Esophagus squamous epithelium (tissue), 5 donors: ENCODE data around the gene SEMA4D. TPM values are rescaled to one million over a fixed set of nuclear protein-coding genes. Genes with fewer than 3 reads are reported as not detected.

Source experiments
- DNase-seq: peaks from one replicate; lab custom pipeline; 2025; lab: John Stamatoyannopoulos, UW
- H3K27ac ChIP-seq, 4 donors: fragments of 200-600 bp; sonication (generic); one replicate each; pipeline ENCODE4 v1.5.1; 2016 to 2019; ENCODE audit warnings: mild to moderate bottlenecking in 1 of 4
- H3K27me3 ChIP-seq, 4 donors: fragments of 200-600 bp; sonication (generic); 1 replicate in 3 of 4; 2 replicates in 1 of 4; pipeline versions ENCODE4 v1.5.1 to v1.6.0; 2017 to 2021; ENCODE audit warnings: antibody characterized with exemption in 1 of 4
- H3K36me3 ChIP-seq, 3 donors: fragments of 200-600 bp; sonication (generic); one replicate each; pipeline ENCODE4 v1.5.1; 2016 to 2019
- H3K4me1 ChIP-seq, 3 donors: fragments of 200-600 bp; sonication (generic); one replicate each; pipeline ENCODE4 v1.5.1; 2017 to 2019
- H3K4me3 ChIP-seq, 4 donors: fragments of 200-600 bp; sonication (generic); 1 replicate in 3 of 4; 2 replicates in 1 of 4; pipeline ENCODE4 v1.5.1; 2016 to 2019; ENCODE audit warnings: mild to moderate bottlenecking in 2 of 4, moderate library complexity in 1 of 4
- H3K9me3 ChIP-seq, 3 donors: fragments of 200-600 bp; sonication (generic); one replicate each; pipeline ENCODE4 v1.5.1; 2016 to 2019
- POLR2A ChIP-seq, 4 donors: fragments of 450-650 bp; IDR thresholded peaks; one replicate each; pipeline ENCODE4 v1.6.1; 2017; ENCODE audit warnings: antibody characterized with exemption in 4 of 4, mild to moderate bottlenecking in 4 of 4, moderate library complexity in 3 of 4
- WGBS, 2 donors: methylation state at CpG; one replicate each; pipeline ENCODE4 v1.1.5; 2018; 5-methylcytosine and 5-hydroxymethylcytosine counted together
- intact Hi-C: fragments of 100-400 bp; cut with DNase I; formaldehyde crosslinking; loops from one replicate; pipeline ENCODE4 v1.15.0; 2022
- total RNA-seq, 4 donors: library from RNA; depleted of rRNA; stranded (reverse); fragments of >200 nt; gene quantifications; one replicate each; pipeline ENCODE4 v1.1.0, GENCODE V29; 2016
- TF ChIP-seq, protein P1 (sequence below), 6 experiments: fragments of 450-650 bp in 4 of 6; fragments of 200-600 bp in 2 of 6; sonication (generic) in 2 of 6; IDR thresholded peaks; one replicate each; pipeline ENCODE4 v1.5.1; 2016 to 2019; ENCODE audit warnings: antibody characterized with exemption in 6 of 6, mild to moderate bottlenecking in 4 of 6, moderate library complexity in 4 of 6
- donor health status: DM: yes; HTN: yes; CAD: no.

The SEMA4D gene
- total RNA-seq, 4 donors from 2014 or later = 12.8 to 52.0 (median 20.5) TPM

- peaks cover 0 to 41% (median 0%) of the 10 kb centered on the region in 3 donors for H3K4me1 ChIP-seq
- TF ChIP-seq, protein P1, sequence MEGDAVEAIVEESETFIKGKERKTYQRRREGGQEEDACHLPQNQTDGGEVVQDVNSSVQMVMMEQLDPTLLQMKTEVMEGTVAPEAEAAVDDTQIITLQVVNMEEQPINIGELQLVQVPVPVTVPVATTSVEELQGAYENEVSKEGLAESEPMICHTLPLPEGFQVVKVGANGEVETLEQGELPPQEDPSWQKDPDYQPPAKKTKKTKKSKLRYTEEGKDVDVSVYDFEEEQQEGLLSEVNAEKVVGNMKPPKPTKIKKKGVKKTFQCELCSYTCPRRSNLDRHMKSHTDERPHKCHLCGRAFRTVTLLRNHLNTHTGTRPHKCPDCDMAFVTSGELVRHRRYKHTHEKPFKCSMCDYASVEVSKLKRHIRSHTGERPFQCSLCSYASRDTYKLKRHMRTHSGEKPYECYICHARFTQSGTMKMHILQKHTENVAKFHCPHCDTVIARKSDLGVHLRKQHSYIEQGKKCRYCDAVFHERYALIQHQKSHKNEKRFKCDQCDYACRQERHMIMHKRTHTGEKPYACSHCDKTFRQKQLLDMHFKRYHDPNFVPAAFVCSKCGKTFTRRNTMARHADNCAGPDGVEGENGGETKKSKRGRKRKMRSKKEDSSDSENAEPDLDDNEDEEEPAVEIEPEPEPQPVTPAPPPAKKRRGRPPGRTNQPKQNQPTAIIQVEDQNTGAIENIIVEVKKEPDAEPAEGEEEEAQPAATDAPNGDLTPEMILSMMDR (IDR thresholded peaks at IDR 0.05) = no peak
- TF ChIP-seq POLR2A (IDR thresholded peaks at IDR 0.05) = no peak
- no peak for DNase-seq
- H3K4me3 ChIP-seq = no peak overlapping the region
- H3K27me3 ChIP-seq = no peaks in the 10 kb centered on the region
- intact Hi-C loops = no loop called here
- H3K27ac ChIP-seq = peak overlapping the region in 2 of 4 donors; percentile 68 to 74
- no peaks in the 10 kb centered on the region for H3K9me3 ChIP-seq
- no peaks in the 10 kb centered on the region for H3K36me3 ChIP-seq
- 67 to 74% methylated on average over 2 to 6 of the region's 7 CpGs for WGBS, 2 donors
Observed at GRCh38 chr9:89465001-89465451, 32.9 kb downstream of the SEMA4D start.

DNA sequence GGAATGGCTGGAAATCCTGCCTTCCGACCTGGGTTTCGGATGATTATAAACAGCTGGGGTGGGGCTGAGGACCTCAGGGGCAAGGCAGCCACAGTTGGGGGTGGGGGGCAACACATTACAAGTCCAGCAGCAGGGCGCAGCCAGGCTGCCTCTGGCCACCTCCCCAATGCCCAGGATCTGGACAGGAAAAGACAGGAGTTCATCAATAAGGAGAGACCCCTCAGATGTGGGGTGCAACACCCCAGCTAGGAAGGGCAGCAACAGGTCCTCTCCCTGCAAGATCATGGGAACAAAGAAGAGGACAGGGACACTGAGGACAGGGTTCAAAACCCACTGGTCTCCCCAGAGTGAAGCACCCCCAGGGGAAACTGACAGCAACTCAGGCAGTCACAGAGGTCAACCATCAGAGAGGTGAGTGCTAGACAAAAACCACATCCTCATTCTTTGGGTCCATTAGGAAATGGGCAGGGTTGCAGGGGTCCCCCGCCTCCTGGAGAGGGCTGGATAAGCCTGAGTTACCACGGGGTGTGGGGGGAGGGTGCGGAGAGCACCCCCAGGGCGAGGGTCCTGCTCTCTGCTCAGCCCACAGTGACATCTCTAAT, 33.5 kb downstream of the SEMA4D start:
- Histone ChIP-seq H3K27me3 (no peaks in the 10 kb centered on the region), H3K27ac (peak overlapping the region; percentile 53 to 74 (median 66)), H3K4me1 (peaks cover 0 to 40% (median 0%) of the 10 kb centered on the region in 3 donors), H3K4me3 (peak overlapping the region in 1 of 4 donors; percentile 26), H3K9me3 (no peaks in the 10 kb centered on the region), H3K36me3 (no peaks in the 10 kb centered on the region)
- no peak for TF ChIP-seq POLR2A (IDR thresholded peaks at IDR 0.05)
- TF ChIP-seq, protein P1 (IDR thresholded peaks at IDR 0.05) = no peak
- WGBS, 2 donors = 40 to 59% methylated on average over 7 of the region's 7 CpGs
- no peak for DNase-seq
- intact Hi-C loops = no loop called here

DNA sequence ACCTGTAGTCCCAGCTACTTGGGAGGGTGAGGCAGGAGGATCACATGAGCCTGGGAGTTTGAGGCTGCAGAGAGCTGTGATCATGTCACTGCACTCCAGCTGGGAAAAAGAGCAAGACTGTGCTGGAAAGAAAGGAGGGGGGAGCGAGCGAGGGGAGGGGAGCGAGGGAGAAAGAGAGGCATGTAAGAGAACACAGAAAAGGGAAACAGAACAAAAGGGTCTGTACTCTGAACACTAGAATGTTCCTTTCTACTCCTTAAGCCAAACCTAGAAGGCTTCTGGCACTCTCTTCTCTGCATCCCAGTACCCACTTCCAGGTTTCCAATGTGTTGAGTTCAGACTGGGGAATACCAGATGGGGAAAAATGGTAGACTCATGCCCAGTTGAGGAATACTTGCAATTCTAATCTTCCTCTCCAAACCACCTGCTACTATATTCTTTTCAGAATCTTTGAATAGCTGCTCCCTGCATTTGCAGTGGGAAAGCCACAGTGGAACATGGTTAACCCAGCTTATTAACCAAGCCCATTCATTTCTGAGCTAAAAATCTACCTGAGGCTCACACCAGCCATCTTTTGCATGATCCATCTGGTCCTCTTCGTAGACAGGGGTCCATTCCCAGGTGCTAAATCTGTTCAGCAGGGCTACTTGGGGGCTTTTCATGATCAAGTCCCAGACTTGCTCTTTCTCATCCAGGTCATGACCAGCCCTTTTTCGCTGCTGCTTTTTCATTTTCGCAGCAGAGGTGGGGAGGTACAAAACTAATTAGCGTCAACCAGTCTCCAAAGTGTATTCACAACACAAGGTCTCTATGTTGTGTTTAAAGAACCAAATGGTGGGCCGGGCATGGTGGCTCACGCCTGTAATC, 34.9 kb downstream of the SEMA4D start:
- Histone ChIP-seq H3K27ac (no peak overlapping the region), H3K4me1 (peaks cover 0 to 40% (median 0%) of the 10 kb centered on the region in 3 donors), H3K36me3 (peaks cover 0 to 9% (median 0%) of the 10 kb centered on the region in 3 donors), H3K9me3 (no peaks in the 10 kb centered on the region), H3K4me3 (no peak overlapping the region), H3K27me3 (no peaks in the 10 kb centered on the region)
- 93 to 96% methylated on average over 7 of the region's 9 CpGs for WGBS, 2 donors
- TF ChIP-seq POLR2A (IDR thresholded peaks at IDR 0.05) = no peak
- TF ChIP-seq, protein P1 (IDR thresholded peaks at IDR 0.05) = no peak
- DNase-seq = no peak
- intact Hi-C loops = no loop called here

- TF ChIP-seq, protein P1 (IDR thresholded peaks at IDR 0.05) = no peak
- no peak for TF ChIP-seq POLR2A (IDR thresholded peaks at IDR 0.05)
- Histone ChIP-seq H3K9me3 (no peaks in the 10 kb centered on the region), H3K27me3 (no peaks in the 10 kb centered on the region), H3K27ac (no peak overlapping the region), H3K36me3 (peaks cover 0 to 14% (median 0%) of the 10 kb centered on the region in 3 donors), H3K4me3 (no peak overlapping the region), H3K4me1 (peaks cover 0 to 41% (median 0%) of the 10 kb centered on the region in 3 donors)
- WGBS, 2 donors = 67 to 70% methylated on average over 5 of the region's 5 CpGs
- DNase-seq = no peak
- intact Hi-C loops = no loop called here
Observed at GRCh38 chr9:89462199-89462598, 35.7 kb downstream of the SEMA4D start.

DNA sequence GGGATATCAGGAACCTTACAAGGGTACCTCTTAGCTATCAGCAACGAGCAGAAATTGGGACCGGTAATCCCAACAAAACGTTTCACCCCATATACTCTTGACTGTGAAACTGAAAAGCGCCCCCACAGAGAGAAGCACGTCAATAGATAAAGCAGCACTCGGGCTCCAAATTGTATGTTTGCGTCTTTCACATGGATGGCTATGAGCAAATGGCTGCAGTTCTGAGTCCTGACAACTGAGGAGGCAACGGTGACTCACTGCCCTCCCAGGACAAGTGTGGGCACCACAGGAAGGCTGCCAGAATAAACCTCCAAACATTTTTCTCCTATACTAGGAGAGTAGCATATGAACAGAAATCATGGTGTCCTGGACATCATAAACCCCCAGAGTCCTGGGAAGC, 36.6 kb downstream of the SEMA4D start:
- 67 to 71% methylated on average over 8 of the region's 8 CpGs for WGBS, 2 donors
- no peak overlapping the region for H3K4me3 ChIP-seq
- peaks cover 0 to 14% (median 0%) of the 10 kb centered on the region in 3 donors for H3K36me3 ChIP-seq
- no peaks in the 10 kb centered on the region for H3K27me3 ChIP-seq
- DNase-seq = no peak
- no peaks in the 10 kb centered on the region for H3K9me3 ChIP-seq
- TF ChIP-seq POLR2A (IDR thresholded peaks at IDR 0.05) = no peak
- TF ChIP-seq, protein P1 (IDR thresholded peaks at IDR 0.05) = no peak
- peaks cover 0 to 45% (median 0%) of the 10 kb centered on the region in 3 donors for H3K4me1 ChIP-seq
- no peak overlapping the region for H3K27ac ChIP-seq
- intact Hi-C loops = no loop called here
